NCI-H748 (cell line): ENCODE measurements around the gene CACNA1F.
A peak's percentile ranks its signal among the peaks of the same experiment; 100 is the strongest.
"Not testable (repeated sequence)": the region's sequence is repeated elsewhere in the genome, so short reads cannot be mapped to it uniquely, and the experiment has no call there.

Source experiments
- DNase-seq: peaks from one replicate; lab custom pipeline; 2025; ENCODE audit not compliant: unreplicated experiment; lab: John Stamatoyannopoulos, UW

Gene CACNA1F

GRCh38 chrX:49177873-49178480, 55.2 kb downstream of the CACNA1F start:
- DNase-seq: no peak

GRCh38 chrX:49177338-49177833, 55.8 kb downstream of the CACNA1F start:
- DNase-seq: no peak

GRCh38 chrX:49176421-49177326, 56.5 kb downstream of the CACNA1F start:
- no peak for DNase-seq

- DNase-seq: no peak
Measured at GRCh38 chrX:49175435-49176274, 57.5 kb downstream of the CACNA1F start.

- DNase-seq: no peak
Measured at GRCh38 chrX:49174723-49175122, 58.4 kb downstream of the CACNA1F start.

GRCh38 chrX:49173544-49173943, 59.6 kb downstream of the CACNA1F start:
- not testable (repeated sequence) for DNase-seq

- peak; percentile 72 for DNase-seq
Measured at GRCh38 chrX:49172280-49172780, 60.8 kb downstream of the CACNA1F start.

- DNase-seq: peak; percentile 53
Measured at GRCh38 chrX:49171752-49172279, 61.3 kb downstream of the CACNA1F start, which contains the start of gene PLP2. Gene PLP2, plus strand, starts transcription at chrX:49171898. Its CDS starts 103 bp downstream, at chrX:49172001.

- DNase-seq: no peak
Measured at GRCh38 chrX:49167740-49168108, 65.4 kb downstream of the CACNA1F start.

GRCh38 chrX:49166914-49167739, 66.0 kb downstream of the CACNA1F start:
- DNase-seq: peak; percentile 48

GRCh38 chrX:49165901-49166881, 66.9 kb downstream of the CACNA1F start:
- peak; percentile 97 for DNase-seq

- DNase-seq: no peak
Measured at GRCh38 chrX:49164589-49165360, 68.4 kb downstream of the CACNA1F start.

- peak; percentile 81 for DNase-seq
Measured at GRCh38 chrX:49163555-49164419, 69.4 kb downstream of the CACNA1F start.

- DNase-seq: no peak
Measured at GRCh38 chrX:49162620-49163019, 70.5 kb downstream of the CACNA1F start, which contains the start of gene MAGIX. Gene MAGIX, plus strand, starts transcription at chrX:49162758. Its CDS starts 132 bp downstream, at chrX:49162890.

GRCh38 chrX:49161632-49162031, 71.5 kb downstream of the CACNA1F start:
- no peak for DNase-seq

- no peak for DNase-seq
Measured at GRCh38 chrX:49160908-49161307, 72.2 kb downstream of the CACNA1F start.

GRCh38 chrX:49157194-49157593, 75.9 kb downstream of the CACNA1F start:
- DNase-seq: no peak
